ENCODE measurements around the gene FLT3.
"Not testable (repeated sequence)": the region's sequence is repeated elsewhere in the genome, so short reads cannot be mapped to it uniquely, and the experiment has no call there.

FLT3 gene

GRCh38 chr13:28100150-28101121 is at the start of gene FLT3:
FLT3 (minus strand) TSS chr13:28100576; CDS start chr13:28100510, 66 bp downstream.
- peak within 1 kb of the TSS; percentile 72 for H3K9ac ChIP-seq (ENCODE audit: insufficient read length, low read depth)
- no peak for DNase-seq (ENCODE audit: low read depth, low spot score)
- H3K4me1 ChIP-seq (ENCODE audit: insufficient read depth, insufficient read length): no peaks in the 10 kb centered on the region
- H3K4me3 ChIP-seq (ENCODE audit: insufficient read length, low read depth): peak within 1 kb of the TSS; percentile 39
- H3K36me3 ChIP-seq (ENCODE audit: insufficient read depth, insufficient read length, low read length): no peaks in the 10 kb centered on the region
- TF ChIP-seq ZNF274 (IDR thresholded peaks at IDR 0.05; ENCODE audit: low read depth, low read length): no peak
- peak; percentile 57 for TF ChIP-seq SUZ12 (IDR thresholded peaks at IDR 0.05; ENCODE audit: extremely low read depth, insufficient read depth, insufficient read length)
- H3K27me3 ChIP-seq (ENCODE audit: insufficient read depth, insufficient read length): peaks cover 59% of the 10 kb centered on the region
- peaks cover 7% of the 10 kb centered on the region for H3K9me3 ChIP-seq (ENCODE audit: insufficient read depth, low read length)

- Histone ChIP-seq H3K4me3 (ENCODE audit: insufficient read length, low read depth) (no peak overlapping the region), H3K4me1 (ENCODE audit: insufficient read depth, insufficient read length) (no peaks in the 10 kb centered on the region), H3K9ac (ENCODE audit: insufficient read length, low read depth) (no peak overlapping the region), H3K36me3 (ENCODE audit: insufficient read depth, insufficient read length, low read length) (no peaks in the 10 kb centered on the region), H3K27me3 (ENCODE audit: insufficient read depth, insufficient read length) (no peaks in the 10 kb centered on the region), H3K9me3 (ENCODE audit: insufficient read depth, low read length) (no peaks in the 10 kb centered on the region)
- TF ChIP-seq YY1 (IDR thresholded peaks at IDR 0.05; ENCODE audit: insufficient read depth, insufficient read length) (no peak), SUZ12 (IDR thresholded peaks at IDR 0.05; ENCODE audit: extremely low read depth, insufficient read depth, insufficient read length) (no peak)
- DNase-seq (ENCODE audit: low read depth, low spot score): no peak
Observed at GRCh38 chr13:28147495-28147894, 47.1 kb upstream of the FLT3 start.

- no peak overlapping the region for H3K4me3 ChIP-seq (ENCODE audit: insufficient read length, low read depth)
Observed at GRCh38 chr13:28145049-28145448, 44.7 kb upstream of the FLT3 start.

GRCh38 chr13:28141542-28141941 is 41.2 kb upstream of the FLT3 start:
- not testable (repeated sequence) for H3K9me3 ChIP-seq (ENCODE audit: insufficient read depth, low read length); H3K4me1 ChIP-seq (ENCODE audit: insufficient read depth, insufficient read length); DNase-seq (ENCODE audit: low read depth, low spot score); H3K9ac ChIP-seq (ENCODE audit: insufficient read length, low read depth); H3K36me3 ChIP-seq (ENCODE audit: insufficient read depth, insufficient read length, low read length); H3K27me3 ChIP-seq (ENCODE audit: insufficient read depth, insufficient read length); H3K4me3 ChIP-seq (ENCODE audit: insufficient read length, low read depth)

More at GRCh38 chr13:28145049-28145448, 44.7 kb upstream of the FLT3 start:
- TF ChIP-seq ZNF274 (IDR thresholded peaks at IDR 0.05; ENCODE audit: low read depth, low read length) (no peak), YY1 (IDR thresholded peaks at IDR 0.05; ENCODE audit: insufficient read depth, insufficient read length) (no peak), SUZ12 (IDR thresholded peaks at IDR 0.05; ENCODE audit: extremely low read depth, insufficient read depth, insufficient read length) (no peak)
- Histone ChIP-seq H3K9ac (ENCODE audit: insufficient read length, low read depth) (no peak overlapping the region), H3K27me3 (ENCODE audit: insufficient read depth, insufficient read length) (no peaks in the 10 kb centered on the region), H3K9me3 (ENCODE audit: insufficient read depth, low read length) (no peaks in the 10 kb centered on the region), H3K36me3 (ENCODE audit: insufficient read depth, insufficient read length, low read length) (no peaks in the 10 kb centered on the region), H3K4me1 (ENCODE audit: insufficient read depth, insufficient read length) (no peaks in the 10 kb centered on the region)
- no peak for DNase-seq (ENCODE audit: low read depth, low spot score)

GRCh38 chr13:28140433-28141125 is 40.2 kb upstream of the FLT3 start:
- H3K4me3 ChIP-seq (ENCODE audit: insufficient read length, low read depth): peak overlapping the region; percentile 71
- peak overlapping the region; percentile 92 for H3K9ac ChIP-seq (ENCODE audit: insufficient read length, low read depth)
- H3K4me1 ChIP-seq (ENCODE audit: insufficient read depth, insufficient read length): no peaks in the 10 kb centered on the region

GRCh38 chr13:28138756-28139470 is 38.5 kb upstream of the FLT3 start:
- Histone ChIP-seq H3K36me3 (ENCODE audit: insufficient read depth, insufficient read length, low read length) (no peaks in the 10 kb centered on the region), H3K27me3 (ENCODE audit: insufficient read depth, insufficient read length) (no peaks in the 10 kb centered on the region), H3K9me3 (ENCODE audit: insufficient read depth, low read length) (no peaks in the 10 kb centered on the region), H3K4me3 (ENCODE audit: insufficient read length, low read depth) (peak overlapping the region; percentile 71), H3K4me1 (ENCODE audit: insufficient read depth, insufficient read length) (no peaks in the 10 kb centered on the region), H3K9ac (ENCODE audit: insufficient read length, low read depth) (peak overlapping the region; percentile 92)
- no peak for TF ChIP-seq SUZ12 (IDR thresholded peaks at IDR 0.05; ENCODE audit: extremely low read depth, insufficient read depth, insufficient read length)
- no peak for TF ChIP-seq ZNF274 (IDR thresholded peaks at IDR 0.05; ENCODE audit: low read depth, low read length)
- TF ChIP-seq YY1 (IDR thresholded peaks at IDR 0.05; ENCODE audit: insufficient read depth, insufficient read length): no peak
- DNase-seq (ENCODE audit: low read depth, low spot score): no peak

More at GRCh38 chr13:28140433-28141125, 40.2 kb upstream of the FLT3 start:
- no peak for DNase-seq (ENCODE audit: low read depth, low spot score)
- Histone ChIP-seq H3K36me3 (ENCODE audit: insufficient read depth, insufficient read length, low read length) (no peaks in the 10 kb centered on the region), H3K27me3 (ENCODE audit: insufficient read depth, insufficient read length) (no peaks in the 10 kb centered on the region), H3K9me3 (ENCODE audit: insufficient read depth, low read length) (no peaks in the 10 kb centered on the region)
- no peak for TF ChIP-seq SUZ12 (IDR thresholded peaks at IDR 0.05; ENCODE audit: extremely low read depth, insufficient read depth, insufficient read length)
- no peak for TF ChIP-seq ZNF274 (IDR thresholded peaks at IDR 0.05; ENCODE audit: low read depth, low read length)
- TF ChIP-seq YY1 (IDR thresholded peaks at IDR 0.05; ENCODE audit: insufficient read depth, insufficient read length): no peak
